Astrocyte of the hippocampus (primary cell): ENCODE data around the gene SRRM2.
A peak's percentile ranks its signal among the peaks of the same experiment; 100 is the strongest.

Experiments
- DNase-seq: peaks from one replicate; pipeline ENCODE4 v3.0.0; 2011; ENCODE audit warnings: low read depth, low spot score

Gene SRRM2

DNA sequence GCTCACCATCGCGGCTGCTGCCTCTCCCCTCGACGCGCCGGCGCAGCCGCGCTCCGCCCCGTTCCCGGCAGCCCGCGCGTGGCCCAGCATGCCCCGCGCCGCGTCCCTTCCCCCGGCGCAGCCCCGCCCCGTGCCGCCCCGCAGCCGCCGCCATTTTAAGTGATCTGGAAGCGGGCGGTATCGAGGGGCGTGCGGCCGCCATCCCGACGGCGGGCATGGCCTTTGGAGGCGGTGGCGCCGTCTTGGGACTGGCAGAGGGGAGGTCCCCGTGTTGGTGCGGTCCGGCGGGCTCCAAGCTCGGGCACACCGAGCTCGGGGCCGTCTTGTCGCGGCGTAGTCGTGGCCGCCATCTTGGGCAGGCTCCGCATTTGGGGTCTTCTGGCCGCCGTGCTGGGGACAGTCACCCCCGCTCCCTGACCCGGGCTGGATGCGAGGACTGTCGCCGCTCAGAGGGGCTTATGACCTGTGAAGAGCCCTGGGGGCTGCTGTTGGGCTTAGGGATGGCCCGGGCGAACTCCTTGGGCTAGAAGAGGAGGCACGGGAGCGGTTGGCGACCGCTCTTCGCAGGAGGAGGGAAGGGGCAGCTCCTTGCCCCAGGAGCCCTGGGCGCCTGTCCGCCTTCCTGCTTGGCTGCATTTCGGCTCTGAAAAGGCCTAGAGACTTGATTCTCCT lies 24.9 kb downstream of the SRRM2 start, which contains the start of gene ELOB:
TSS of gene ELOB (minus strand) at position 50 of the 672 bp plus-strand sequence. CDS start at position 9, 41 bp downstream.
- DNase-seq, result peak; percentile 97

DNA sequence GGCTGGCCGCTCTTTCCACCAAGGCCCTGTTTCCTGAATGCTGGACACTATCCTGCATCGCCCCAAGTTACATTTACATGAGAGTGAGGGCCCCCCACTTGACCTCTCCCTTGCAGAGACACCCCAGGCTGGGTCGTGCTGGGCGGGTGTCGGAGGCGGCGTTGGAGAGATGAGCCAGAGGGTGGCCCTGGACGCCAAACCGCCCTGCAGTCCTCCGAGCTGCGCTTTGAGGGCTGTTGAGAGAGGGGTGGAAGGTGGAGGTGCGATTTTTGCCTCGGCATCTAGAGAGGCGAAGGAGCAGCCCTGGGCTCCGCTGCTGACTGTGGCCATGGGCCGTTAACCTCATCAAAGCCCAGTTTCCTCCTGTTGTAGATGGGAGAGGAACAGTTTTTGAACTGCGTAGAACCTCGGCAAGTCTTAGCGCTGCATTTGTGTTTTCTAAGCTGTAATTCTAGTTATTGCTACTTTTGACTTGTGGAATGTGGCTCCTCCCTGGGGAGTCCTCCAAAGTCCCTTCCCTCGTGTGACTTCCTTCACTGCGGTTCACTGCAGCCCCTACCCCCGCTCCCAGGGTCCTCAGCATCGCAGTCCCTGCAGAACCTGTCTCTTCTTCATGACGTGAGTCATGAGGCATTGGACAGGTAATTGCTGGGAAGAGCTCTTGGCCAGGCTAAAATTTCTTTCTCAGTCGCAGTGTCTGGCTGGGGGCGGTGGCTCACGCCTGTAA lies 25.6 kb downstream of the SRRM2 start:
- peak; percentile 52 for DNase-seq

GRCh38 chr16:2778630-2778958 lies 26.2 kb downstream of the SRRM2 start:
- no peak for DNase-seq

GRCh38 chr16:2779151-2779920 lies 26.9 kb downstream of the SRRM2 start:
- DNase-seq, result no peak

GRCh38 chr16:2779978-2780898 lies 27.8 kb downstream of the SRRM2 start:
- DNase-seq, result no peak

DNA sequence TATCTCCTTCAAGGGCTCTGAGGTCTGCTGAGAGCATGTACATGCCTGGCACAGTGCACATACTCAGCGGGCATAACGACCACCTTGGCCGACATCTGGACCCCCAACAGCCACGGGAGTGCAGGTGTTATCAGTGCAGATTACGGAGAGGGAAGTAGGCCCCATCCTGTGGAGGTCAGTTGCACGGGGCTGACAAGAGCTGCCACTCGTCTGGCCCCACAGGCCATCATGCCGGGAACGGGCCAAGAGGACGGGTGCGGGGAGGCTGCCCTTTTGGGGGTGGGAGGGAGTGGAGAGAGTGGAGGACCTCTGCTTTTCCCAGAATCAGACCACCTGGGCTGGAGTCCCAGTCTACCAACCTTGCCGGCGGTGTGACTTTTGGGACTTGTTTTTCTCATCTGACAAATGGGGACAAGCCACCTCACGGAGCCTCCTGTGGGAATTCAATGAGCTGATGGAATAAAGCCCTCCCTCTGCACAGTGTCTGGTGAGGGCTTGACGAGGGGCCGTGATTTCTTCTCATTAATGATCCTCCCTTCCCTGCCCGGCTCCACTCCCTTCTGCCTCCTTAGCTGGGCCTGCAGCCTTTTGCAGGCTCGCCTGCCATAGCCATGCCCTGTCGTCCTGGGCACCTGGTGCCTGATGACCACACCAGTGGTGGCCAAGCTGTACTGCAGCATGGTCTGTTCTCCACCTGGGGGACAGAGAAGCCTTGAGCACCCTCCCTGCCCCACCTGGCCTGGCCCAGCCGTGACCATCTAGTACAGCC lies 30.3 kb downstream of the SRRM2 start:
- DNase-seq, result no peak

DNA sequence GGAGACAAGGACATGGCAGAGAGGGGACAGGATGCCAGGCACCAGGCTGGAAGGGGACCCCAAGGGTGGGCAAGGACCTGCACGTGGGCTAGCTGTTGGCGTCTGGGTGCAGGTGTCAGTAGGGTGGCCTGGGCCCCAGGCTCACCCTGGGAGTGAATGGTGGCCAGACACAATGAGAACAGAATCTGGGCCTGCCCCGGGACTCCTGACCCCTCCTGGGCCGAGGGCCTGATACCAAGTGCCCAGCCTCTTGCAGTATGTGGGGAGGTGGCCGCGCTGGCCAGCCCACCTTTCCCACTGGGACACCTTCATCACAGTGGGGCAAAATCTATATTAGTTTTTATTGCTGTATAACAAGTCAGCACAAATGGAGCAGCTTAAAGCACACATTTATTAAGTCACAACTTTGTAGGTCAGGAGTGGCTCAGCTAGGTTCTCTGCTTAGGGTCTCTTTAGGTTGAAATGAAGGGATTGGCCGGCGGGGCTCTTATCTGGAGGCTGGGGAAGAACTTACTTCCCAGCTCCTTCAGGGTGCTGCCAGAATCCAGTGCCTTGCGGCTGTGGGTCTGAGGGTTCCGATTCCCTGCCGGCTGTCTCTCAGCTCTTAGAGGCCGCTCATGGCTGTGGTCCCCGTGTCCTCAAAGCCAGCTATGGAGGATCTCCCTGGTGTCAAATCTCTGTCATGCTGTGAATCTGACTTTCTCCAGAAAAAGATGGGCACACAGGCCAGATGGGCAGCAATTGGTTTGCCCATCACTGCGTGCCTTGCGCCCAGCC lies 31.3 kb downstream of the SRRM2 start:
- DNase-seq, result no peak

- DNase-seq, result no peak
Observed at GRCh38 chr16:2784358-2785100, 32.1 kb downstream of the SRRM2 start.

GRCh38 chr16:2785101-2785991 lies 32.9 kb downstream of the SRRM2 start:
- DNase-seq, result peak; percentile 34

DNA sequence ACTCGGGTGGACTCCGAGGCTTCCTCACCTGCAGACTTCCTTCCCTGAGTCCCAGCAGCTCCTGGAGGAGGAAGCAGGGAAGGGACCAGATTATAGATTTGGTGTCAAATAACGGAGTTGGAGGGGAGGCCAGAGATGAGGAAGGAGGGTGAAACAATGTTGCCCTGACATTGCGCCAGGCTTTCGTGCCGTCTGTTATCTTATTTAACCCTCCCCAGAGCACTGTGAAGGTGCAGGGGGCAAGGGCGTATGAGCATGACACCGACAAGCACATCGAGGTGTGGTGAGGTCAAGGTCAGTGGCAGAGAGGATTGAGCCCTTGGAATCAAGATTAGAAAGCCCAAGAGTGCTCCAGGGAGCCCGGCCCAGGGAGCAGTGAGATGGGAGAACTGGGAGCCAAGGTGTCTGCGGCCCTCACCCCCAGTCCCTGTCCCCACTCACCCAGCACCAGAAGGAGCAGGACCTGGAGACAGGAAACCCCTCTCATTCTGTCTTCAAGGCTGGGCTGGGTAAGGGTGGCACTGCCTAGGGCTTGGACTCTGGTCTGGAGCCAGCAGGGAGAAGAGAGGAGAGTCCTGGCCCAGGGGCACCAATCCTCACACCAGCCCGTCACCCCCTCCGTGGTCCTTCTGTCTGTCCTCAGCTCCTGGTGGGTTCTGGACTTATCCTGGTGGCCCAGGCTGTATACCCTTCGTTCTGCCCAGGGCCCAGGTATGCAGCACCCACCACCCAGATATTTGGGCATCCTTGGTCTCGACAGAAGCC lies 33.8 kb downstream of the SRRM2 start:
- DNase-seq, result no peak

DNA sequence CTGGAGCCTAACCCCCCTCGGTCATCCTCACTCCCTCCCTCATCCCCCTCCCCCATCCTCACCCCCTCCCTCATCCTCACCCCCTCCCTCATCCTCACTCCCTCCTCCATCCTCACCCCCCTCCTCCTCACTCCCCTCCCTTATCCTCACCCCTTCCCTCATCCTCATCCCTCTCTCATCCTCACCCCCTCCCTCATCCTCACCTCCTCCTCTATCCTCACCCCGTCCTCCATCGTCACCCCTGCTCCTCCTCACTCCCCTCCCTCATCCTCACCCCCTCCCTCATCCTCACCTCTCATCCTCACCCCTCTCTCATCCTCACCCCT lies 34.4 kb downstream of the SRRM2 start:
- DNase-seq, result no peak

DNA sequence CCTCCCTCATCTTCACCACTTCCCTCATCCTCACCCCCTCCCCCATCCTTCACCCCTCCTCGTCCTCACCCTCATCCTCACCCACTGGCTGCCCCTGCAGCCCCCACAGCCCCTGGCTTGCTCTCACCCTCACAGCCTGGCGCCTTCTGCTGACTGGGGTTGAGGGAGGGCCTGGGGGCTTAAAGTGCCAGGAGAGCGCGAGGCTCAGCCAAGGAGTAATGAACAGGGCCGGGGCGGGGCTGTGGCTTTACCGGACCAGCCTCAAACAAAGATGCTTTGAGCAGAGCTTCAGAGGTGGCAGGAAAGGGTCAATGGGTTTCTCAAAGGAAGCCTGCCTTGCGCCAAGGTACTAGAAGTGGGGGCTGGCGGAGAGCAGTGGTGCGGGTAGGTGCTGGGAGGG lies 35.0 kb downstream of the SRRM2 start, which contains the start of gene PRSS33:
TSS of gene PRSS33 (minus strand) at position 155 of the 400 bp plus-strand sequence. CDS start 1,013 bp downstream, outside the sequence.
- peak; percentile 55 for DNase-seq

DNA sequence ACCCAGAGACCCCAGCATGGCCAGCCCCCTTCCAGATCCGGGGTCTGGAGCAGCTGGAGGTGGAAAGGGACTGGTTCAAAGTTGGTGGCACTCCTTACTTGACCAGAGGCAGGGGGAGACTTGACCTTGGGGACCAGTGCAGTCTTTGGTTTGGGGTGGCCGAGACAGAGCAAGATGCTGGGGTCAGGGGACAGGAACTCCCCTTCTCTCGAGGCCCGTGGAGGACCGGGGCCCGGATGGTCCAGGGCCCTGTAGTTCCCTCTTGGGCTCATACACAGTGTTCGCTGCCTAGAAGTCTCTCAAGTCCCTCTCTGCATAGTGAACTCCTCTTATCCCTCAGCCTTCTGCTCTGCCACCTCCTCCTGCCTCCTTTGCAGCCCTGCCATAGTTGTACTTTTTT lies 35.5 kb downstream of the SRRM2 start:
- DNase-seq, result no peak

DNA sequence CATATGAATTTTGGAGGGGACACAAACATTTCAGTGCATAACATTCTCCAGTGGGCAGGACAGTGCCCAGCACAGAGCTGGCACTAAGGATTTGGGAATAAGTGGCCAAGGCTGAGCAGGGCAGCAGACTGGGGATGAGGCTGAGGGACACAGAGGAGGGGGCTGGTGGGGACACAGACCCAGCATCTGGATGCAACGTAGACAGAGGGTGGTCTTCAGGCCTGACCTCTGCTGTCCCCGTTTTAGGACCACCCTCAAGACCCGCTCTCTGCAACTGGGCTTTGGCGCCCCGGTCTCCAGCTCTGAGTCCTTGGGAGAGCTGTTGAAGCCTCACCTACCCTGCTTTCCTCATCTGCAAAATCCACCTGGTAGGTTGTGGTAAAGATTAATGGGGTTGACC lies 38.2 kb downstream of the SRRM2 start:
- DNase-seq, result no peak

GRCh38 chr16:2791174-2791573 lies 38.7 kb downstream of the SRRM2 start:
- no peak for DNase-seq

DNA sequence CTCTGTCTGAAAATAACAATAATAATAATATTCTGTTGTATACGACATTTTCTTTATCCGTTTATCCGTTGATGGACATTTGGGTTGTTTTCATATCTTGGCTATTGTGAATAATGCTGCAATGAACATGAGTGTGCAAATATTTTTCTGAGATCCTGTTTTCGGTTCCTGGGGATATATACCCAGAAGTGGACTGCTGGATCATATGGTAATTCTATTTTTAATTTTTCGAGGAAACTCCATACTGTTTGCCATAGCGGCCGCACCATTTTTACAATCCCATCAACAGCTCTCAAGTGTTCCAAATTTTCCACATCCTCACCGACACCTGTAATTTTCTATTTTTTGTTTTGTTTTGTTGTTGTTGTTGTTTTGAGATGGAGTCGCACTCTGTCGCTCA lies 40.5 kb downstream of the SRRM2 start:
- no peak for DNase-seq

GRCh38 chr16:2795395-2796143 lies 43.1 kb downstream of the SRRM2 start:
- DNase-seq, result no peak
